T-helper 1 cell (primary cell): ENCODE results near the gene BSCL2.
A peak's percentile ranks its signal among the peaks of the same experiment; 100 is the strongest.
"Not testable (repeated sequence)": the region's sequence is repeated elsewhere in the genome, so short reads cannot be mapped to it uniquely, and the experiment has no call there.

Experiments used
- DNase-seq, 5 donors: peaks; one replicate each; pipeline ENCODE4 v3.0.0-alpha.2; 2012 to 2020

BSCL2 gene

GRCh38 chr11:62682518-62682917 lies 24.7 kb downstream of the BSCL2 start:
- DNase-seq: no peak

DNA sequence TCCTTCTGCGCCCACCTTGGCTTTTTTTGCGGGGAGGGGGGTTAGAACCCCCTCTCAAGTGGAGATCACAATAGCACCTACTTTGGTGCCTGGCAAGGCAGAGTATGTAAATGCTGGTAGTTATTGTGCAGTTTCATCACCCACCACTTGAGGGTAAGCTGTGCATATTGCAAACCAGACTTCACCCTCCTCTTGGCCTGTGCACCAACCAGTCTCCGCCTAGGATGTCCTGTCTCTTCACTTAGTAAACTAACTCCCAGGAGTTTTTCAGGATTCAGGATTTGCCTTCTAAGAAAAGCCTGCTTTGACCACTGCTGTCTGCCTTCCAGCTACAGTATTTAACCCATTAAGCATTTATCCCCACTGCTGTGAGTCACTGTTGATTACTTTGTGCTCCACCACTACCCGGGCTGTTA lies 26.4 kb downstream of the BSCL2 start:
- DNase-seq: peak in 1 of 5 donors; percentile 67

GRCh38 chr11:62678770-62679696 lies 28.2 kb downstream of the BSCL2 start, which contains the start of gene UBXN1:
Gene UBXN1 (minus strand): TSS chr11:62679073. CDS start chr11:62678923, 150 bp downstream.
- peak; percentile 70 to 83 (median 77) for DNase-seq

- no peak for DNase-seq
These were observed 28.8 kb downstream of the BSCL2 start for GRCh38 chr11:62678433-62678769.

- DNase-seq: no peak
These were observed 29.5 kb downstream of the BSCL2 start for GRCh38 chr11:62677714-62678113.

- DNase-seq: no peak
These were observed 30.1 kb downstream of the BSCL2 start for GRCh38 chr11:62677156-62677555.

GRCh38 chr11:62676698-62677097 lies 30.5 kb downstream of the BSCL2 start:
- no peak for DNase-seq

DNA sequence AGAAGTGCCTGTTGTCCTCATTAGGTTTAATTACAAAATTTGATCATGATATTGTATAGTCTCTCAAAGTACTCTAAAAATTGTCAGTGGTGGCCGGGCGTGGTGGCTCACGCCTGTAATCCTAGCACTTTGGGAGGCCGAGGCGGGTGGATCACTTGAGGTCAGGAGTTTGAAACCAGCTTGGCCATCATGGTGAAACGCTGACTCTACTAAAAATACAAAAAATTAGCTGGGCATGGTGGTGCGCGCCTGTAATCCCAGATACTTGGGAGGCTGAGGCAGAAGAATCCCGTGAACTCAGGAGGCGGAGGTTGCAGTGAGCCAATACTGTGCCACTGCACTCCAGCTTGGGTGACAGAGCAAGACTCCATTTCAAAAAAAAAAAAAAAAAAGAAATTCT lies 31.8 kb downstream of the BSCL2 start:
- not testable (repeated sequence) for DNase-seq

DNA sequence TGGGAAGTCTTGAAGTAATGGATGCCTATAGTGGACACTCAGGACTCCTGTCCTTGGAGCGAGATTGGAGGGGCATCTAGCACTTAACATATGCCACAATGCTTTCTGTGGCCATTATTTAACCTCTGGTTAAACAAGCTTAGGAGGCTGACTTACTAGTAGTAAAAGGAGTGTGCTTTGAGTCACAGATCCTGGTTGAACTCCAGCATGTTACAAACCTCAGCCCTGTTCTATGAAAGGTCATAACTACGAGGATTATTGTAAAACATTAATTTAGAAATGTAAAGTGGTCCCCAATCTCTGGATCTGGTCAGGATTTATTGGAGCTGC lies 34.1 kb downstream of the BSCL2 start:
- no peak for DNase-seq

DNA sequence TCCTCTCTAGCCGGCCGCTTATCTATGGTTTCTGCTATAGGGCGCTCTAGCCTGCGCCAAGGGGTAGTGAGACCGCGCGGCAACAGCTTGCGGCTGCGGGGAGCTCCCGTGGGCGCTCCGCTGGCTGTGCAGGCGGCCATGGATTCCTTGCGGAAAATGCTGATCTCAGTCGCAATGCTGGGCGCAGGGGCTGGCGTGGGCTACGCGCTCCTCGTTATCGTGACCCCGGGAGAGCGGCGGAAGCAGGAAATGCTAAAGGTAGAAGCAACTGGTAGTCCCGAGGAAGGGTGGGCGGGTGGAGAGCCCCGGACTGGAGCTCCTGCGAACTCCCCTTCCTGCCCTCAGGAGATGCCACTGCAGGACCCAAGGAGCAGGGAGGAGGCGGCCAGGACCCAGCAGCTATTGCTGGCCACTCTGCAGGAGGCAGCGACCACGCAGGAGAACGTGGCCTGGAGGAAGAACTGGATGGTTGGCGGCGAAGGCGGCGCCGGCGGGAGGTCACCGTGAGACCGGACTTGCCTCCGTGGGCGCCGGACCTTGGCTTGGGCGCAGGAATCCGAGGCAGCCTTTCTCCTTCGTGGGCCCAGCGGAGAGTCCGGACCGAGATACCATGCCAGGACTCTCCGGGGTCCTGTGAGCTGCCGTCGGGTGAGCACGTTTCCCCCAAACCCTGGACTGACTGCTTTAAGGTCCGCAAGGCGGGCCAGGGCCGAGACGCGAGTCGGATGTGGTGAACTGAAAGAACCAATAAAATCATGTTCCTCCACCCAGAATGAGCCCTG lies 35.4 kb downstream of the BSCL2 start, which contains the start of the genes LBHD1 and UQCC3:
TSS of gene LBHD1 (minus strand) at position 660 of the 782 bp plus-strand sequence. CDS start 2,236 bp downstream, outside the sequence.
TSS of gene UQCC3 (plus strand) at position 66 of the 782 bp plus-strand sequence. CDS start at position 139, 73 bp downstream.
- DNase-seq: peak; percentile 46 to 87 (median 61)

- no peak for DNase-seq
These were observed 36.0 kb downstream of the BSCL2 start for GRCh38 chr11:62671236-62671607.

GRCh38 chr11:62669420-62670161 lies 37.6 kb downstream of the BSCL2 start:
- no peak for DNase-seq

DNA sequence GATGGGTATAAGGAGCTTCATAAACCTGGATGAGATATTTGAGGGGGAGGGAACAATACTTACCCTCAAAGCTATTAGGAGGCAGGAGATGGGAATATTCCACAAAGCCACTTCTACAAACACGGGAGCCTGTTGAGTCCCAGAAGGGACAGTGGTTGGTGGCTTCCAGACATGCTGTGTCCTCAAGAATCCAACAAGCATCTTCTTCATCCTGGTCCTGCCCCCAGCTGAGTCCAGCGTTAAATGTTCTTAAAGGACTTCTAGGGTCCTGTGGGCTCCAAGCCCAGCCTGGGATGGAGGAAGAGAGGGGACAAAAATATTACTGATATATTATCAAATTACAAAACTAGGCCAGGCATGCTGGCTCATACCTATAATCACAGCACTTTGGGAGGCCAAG lies 39.8 kb downstream of the BSCL2 start:
- no peak for DNase-seq

DNA sequence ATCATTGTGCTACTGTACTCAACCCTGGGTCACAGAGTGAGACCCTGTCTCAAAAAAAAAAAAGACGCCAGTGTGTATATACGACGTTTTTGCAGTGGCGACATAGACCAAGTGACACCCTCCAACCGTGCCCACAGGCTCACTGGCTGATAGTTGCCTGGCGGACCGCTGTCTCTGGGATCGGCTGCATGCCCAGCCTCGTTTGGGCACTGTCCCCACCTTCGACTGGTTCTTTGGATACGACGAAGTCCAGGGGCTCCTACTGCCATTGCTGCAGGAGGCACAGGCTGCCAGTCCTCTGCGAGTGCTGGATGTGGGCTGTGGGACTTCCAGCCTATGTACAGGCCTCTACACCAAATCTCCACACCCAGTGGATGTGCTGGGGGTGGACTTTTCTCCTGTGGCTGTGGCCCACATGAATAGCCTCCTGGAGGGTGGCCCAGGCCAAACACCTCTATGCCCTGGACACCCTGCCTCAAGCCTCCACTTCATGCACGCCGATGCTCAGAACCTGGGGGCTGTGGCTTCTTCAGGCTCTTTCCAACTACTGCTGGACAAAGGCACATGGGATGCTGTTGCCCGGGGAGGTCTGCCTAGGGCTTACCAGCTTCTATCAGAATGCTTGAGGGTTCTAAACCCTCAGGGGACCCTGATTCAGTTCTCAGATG lies 40.8 kb downstream of the BSCL2 start:
- no peak for DNase-seq

DNA sequence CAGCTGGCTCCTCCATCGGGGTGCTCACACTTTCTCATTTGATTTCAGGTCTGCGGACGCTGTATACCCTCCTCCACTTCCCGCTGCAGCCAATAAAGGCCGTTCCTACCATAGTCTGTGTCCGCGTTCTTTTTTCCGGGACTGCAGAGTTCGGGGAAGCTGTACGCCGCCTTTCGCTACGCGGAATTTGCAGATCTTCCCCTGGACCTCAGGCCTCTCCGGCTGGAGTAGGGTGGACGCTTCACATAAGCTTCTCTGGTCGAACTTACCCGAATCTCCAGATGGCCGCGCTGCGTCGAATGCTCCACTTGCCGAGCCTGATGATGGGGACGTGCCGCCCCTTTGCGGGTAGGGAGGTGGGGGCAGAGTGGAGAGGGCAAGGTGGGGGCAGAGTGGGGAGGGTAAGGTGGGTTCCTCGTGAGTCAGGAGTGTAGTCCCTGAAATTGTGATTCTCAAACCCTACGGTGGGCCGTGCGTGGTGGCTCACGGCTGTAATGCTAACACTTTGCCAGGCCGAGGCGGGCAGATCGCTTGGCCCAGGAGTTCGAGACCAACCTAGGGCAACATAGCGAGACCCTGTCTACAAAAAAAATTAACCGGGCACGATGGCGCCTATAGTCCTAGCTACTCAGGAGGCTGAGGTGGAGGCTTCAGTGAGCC lies 41.5 kb downstream of the BSCL2 start:
- peak; percentile 23 to 60 (median 48) for DNase-seq

GRCh38 chr11:62665075-62665598 lies 42.1 kb downstream of the BSCL2 start, which contains the start of the genes C11orf98 and CSKMT:
Gene C11orf98 (minus strand): TSS chr11:62665210. CDS start chr11:62665169, 41 bp downstream.
Gene CSKMT (plus strand): TSS chr11:62665312. CDS start chr11:62665880, 568 bp downstream.
- DNase-seq: peak; percentile 86 to 95 (median 90)

DNA sequence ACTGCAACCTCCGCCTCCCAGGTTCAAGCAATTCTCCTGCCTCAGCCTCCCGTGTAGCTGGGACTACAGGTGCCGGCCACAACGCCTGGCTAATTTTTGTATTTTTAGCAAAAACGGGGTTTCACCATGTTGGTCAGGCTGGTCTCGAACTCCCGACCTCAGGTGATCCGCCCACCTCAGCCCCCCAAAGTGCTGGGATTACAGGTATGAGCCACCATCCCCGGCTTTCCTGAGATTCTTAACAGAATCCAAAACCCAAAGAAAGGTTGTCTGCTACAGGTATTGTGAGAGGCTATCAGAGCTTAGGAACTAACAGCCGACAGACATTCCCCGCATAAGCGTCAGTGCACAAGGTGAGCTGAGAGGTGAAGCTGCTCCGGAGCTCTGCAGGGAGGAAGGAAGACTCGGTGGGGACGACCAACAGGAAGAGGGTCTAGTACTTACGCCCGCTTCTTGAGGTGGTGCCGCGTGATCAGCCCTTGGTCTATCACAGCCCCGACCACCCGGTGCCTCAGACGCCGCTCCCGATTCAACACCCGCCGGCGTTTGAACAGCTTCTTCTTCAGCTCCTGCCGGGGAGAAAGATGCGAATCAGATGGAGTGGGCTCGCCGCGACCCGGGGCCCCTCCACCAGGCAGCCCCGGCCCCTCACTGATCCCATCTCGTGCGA lies 42.7 kb downstream of the BSCL2 start:
- DNase-seq: peak in 4 of 5 donors; percentile 23 to 66 (median 40)

GRCh38 chr11:62656796-62657429 lies 50.3 kb downstream of the BSCL2 start:
- no peak for DNase-seq

GRCh38 chr11:62654297-62654696 lies 52.9 kb downstream of the BSCL2 start:
- no peak for DNase-seq
